HG03108 (cell line): ENCODE data around the gene PLXDC1.

Experiments used
- ATAC-seq: cut with Tn5 transposase; IDR thresholded peaks from one replicate; pipeline ENCODE4 v1.9.1; 2021; ENCODE audit warnings: moderate library complexity; ENCODE audit not compliant: unreplicated experiment

Gene PLXDC1

DNA sequence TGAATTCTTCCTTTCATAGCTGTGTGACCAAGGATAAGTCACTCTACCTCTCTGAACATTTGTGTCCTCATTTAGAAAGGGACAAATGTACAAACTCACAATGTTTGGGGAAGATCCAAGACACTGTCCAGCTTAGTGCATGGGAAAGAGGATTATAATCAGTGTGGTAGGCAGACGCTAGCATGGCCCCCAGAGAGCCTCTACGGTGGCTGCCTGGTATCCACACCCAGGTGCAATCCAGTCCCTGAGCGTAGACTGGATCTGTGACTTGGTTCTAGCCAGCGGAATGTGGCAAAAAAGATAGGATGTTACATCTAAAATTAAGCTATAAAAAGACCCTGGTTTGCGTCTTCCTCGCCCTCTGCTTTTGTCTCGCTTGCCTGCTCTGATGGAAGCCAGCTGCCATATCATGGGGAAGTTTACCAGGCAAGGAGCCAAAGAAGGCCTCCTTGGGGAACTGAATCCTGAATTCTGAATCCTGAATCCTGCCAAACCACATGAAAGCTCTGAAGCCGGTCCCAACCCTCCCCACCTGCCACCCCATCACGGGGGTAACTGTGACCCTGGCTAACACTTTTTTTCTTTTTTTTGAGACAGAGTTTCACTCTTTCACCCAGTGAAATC is 51.7 kb downstream of the PLXDC1 start:
- ATAC-seq = no peak

DNA sequence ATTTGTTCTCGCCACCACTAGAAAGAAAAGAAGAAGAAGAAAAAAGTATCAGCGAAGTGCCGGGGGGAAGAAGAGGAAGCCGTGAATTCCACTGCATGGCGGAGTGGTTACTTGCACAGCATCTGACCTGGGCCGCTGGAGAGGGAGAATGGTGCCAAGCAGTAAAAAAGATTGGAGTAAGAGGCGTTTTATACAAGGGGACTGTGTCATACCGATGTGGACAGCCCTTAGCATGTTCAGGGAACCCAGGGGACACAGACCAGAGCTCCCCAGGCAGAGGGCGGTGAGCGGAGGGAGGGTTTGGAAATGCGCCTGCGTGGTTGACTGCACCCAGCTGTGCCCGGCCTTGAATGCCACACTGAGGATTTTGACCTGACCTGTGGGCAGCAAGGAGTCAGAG is 52.8 kb downstream of the PLXDC1 start:
- no peak for ATAC-seq

DNA sequence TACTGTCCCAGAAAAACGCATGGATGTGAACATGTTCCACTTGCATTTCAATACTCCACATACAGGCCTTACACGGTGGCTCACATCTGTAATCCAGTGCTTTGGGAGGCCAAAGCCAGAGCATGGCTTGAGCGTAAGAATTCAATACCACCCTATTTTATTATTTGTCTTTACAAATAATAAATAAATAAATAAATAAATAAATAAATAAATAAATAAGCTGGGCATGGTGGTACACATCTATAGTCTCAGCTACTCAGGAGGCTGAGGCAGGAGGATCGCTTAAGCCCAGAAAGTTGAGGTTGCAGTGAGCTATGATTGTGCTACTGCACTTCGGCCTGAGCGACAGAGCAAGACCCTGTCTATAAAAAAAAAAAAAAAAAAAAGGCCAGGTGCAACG is 53.9 kb downstream of the PLXDC1 start:
- ATAC-seq = no peak

DNA sequence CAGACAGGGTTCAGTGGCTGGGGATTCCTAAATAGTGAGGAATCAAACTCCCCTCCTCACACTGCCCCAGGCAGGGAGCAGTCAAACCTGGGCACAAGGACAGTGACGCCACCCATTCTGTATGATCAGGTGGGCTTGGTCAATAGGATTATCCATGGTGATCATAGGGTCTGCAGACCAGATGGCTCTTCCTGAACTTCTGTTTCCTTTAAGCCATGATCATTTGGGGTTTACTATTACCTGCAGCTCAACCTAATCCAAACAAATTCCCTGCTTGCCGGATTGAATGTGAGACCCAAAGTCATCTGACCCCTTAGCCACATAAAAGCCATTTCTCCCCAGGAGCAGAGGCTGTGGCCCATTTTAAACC is 54.3 kb downstream of the PLXDC1 start:
- no peak for ATAC-seq

GRCh38 chr17:39096508-39097149 is 54.8 kb downstream of the PLXDC1 start:
- ATAC-seq = no peak

GRCh38 chr17:39095309-39095686 is 56.1 kb downstream of the PLXDC1 start:
- ATAC-seq = no peak

GRCh38 chr17:39094607-39095308 is 56.7 kb downstream of the PLXDC1 start:
- no peak for ATAC-seq

DNA sequence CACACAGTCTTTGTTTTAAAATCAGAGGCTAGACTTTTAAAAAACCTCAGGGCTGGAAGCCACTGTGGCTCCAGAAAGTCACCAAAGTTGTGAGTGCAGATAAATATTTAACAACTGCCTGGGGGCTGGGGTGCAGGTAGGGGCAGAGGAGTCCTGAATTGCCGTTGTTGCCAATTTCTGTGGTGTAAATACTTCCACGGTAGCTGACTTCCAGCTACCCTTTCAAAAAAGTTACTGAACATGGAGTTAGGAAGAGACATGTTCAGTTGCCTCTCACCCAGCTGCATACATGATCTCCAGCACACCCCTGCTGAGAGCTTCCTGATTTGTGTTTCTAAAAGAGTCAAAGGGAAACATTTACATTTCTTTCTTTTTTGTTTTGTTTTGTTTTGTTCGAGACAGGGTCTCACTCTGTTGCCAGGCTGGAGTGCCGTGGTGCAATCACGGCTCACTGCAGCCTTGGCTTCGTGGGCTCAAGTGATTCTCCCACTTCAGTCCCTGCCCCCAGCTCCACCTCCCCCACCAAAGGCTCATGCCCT is 58.7 kb downstream of the PLXDC1 start:
- ATAC-seq = no peak

- ATAC-seq = no peak
Observed at GRCh38 chr17:39090908-39091665, 60.4 kb downstream of the PLXDC1 start.

DNA sequence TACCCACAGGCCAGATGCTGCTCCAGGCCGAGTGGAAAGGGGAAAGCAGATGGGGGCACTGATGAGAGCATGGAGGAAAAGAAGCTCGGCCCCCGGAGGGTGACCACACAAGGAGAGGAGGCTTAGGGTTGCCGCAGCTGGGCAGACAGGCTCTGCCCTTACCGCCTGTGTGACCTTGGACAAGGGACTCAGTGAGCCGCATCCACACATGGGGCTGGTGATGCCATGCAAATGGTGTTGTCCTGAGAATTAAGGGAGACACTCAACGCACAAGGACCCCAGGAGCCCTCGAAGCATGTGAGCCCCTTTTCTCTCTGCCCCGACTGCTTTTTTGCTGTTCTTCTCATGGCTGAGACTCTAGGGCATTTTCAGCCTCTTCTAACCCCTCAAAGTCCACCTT is 61.0 kb downstream of the PLXDC1 start:
- ATAC-seq = no peak

DNA sequence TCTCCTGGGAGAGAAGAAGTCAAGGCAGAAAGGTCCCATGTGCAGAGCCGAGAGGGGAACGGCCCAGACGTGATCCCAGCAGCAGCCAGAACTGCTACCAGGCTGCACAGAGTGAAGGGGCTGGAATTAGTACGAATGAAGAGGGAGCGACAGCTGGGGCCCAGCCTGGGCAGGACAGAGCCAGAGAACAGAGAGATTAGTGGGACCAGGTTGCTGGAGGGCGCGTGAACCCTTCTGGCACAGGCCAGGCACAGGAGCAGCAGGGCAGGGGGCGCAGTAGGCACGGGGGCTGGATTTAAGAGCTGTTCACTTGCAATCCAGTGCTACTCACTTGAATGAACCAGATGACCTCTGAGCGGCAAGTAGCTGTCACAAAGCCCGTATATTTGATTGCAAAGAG is 66.9 kb downstream of the PLXDC1 start:
- no peak for ATAC-seq

- ATAC-seq = no peak
Observed at GRCh38 chr17:39083270-39083669, 68.2 kb downstream of the PLXDC1 start.

DNA sequence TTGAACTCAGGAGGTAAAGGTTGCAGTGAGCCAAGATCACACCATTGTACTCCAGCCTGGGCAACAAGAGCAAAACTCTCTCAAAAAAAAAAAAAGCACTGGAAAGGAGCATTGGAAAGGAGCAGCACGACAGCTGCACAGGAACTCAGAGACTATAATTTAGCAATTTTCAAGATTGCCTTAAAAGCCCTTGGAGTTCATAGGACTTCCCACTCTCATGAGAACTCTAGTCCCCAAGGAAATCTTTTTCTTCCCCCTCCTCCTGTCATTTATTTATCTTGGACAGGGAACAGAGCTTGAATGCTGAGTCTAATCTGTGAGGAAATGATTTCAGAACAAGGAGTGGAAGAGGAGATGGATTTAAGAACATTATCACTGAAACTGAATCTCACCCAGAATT is 69.0 kb downstream of the PLXDC1 start:
- ATAC-seq = no peak

- ATAC-seq = no peak
Observed at GRCh38 chr17:39081851-39082250, 69.6 kb downstream of the PLXDC1 start.

- no peak for ATAC-seq
Observed at GRCh38 chr17:39080421-39081078, 70.9 kb downstream of the PLXDC1 start.

DNA sequence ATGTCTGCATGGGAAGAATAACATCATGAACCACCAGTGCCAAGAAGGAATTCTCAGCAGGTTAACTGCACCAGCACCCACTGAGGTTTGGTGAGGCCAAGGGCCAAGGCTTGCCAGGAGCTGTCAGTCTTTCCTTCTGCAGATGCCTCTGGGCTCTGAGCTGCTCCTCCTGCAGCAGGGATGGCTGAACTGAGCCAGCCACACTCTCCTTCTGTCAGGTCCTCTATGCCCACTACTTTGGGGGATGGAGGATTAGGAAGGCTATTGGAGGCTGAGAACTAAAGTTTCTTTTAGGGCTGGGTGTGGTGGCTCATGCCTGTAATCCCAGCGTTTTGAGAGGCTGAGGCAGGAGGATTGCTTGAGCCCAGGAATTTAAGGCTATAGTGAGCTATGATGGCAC is 71.6 kb downstream of the PLXDC1 start:
- ATAC-seq = no peak

DNA sequence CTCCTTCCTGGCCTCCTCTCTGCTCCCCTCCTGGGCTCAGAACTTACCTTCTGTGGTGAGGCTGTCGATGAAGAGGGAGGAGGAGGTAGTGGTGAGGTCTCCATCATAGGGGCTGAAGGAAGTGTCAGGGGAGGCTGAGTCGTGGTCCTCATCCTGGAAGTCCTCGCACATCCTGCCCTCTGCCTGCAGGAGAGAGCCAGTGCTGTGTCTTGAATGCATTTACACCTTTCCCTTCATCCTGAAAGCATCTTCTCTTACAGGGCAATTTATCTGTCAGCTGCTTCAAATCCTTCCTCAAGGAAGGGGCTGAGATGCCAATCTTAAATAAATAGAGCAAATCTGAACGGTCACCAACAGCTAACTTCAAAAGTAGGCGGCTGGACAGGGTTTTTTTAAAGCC is 73.6 kb downstream of the PLXDC1 start:
- ATAC-seq = no peak

GRCh38 chr17:39077252-39077651 is 74.2 kb downstream of the PLXDC1 start:
- ATAC-seq = no peak

GRCh38 chr17:39074676-39075075 is 76.8 kb downstream of the PLXDC1 start:
- no peak for ATAC-seq

DNA sequence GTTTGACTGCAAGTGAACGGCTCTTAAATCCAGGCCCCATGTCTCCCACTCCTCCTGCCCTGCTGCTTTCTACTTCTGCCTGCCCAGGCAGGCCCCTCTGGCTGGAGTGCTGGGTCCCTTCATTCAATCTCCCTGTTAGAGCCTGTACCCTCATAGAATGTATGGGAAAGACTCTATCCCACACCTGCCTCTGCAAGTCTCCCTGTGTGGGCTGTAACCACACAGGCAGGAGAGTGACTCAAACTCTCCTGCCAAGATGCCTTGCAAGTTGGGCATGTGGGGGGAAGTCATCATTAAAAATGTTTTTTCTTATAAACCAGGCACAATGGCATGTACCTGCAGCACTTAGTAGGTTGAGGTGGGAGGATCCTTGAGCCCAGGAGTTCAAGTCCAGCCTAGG is 77.5 kb downstream of the PLXDC1 start:
- no peak for ATAC-seq

DNA sequence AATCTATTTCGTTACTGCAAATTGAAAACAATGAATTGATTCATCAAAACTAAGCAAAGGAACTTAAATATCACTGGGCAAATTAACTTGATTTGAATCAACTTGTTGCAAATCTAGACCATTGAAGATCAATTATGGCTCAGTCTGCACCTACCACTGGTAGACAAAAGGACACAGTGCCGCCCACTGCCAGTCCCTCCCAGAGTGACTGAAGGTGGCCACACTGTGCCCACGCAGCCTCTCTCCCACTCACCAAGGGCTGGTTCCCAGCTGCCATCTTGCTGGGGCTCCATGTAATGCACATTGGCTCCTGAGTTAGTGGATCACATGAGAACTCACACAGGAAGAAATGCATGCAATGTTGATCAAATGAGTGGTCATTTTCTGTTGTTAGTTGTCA is 78.1 kb downstream of the PLXDC1 start:
- no peak for ATAC-seq
